ENCODE measurements around the gene ROS1.

DNA sequence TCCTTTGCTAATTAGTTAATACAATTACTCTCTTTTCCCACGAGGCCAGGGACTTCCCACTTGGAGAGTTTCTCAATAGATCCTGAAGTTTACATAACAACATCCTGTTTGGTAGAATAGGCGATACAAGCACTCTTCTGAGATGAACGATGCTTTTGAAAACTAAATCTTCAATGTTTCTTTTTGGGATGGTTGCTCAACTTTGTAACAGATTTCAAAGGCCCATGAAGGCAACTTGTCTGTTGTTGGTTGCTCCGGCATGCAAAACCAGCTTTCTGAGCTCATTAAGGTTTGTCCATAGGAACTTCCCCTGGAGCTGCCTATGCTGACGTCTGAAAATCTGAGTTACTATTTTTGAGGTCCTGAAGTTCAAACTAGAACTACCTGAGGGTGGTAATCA, 25.9 kb upstream of the ROS1 start:
- no peak for TF ChIP-seq ZBTB33 (IDR thresholded peaks at IDR 0.05)
- no peak for TF ChIP-seq YY1 (IDR thresholded peaks at IDR 0.05)
